ENCODE measurements around the gene CLN6.
"Not testable (repeated sequence)": the region's sequence is repeated elsewhere in the genome, so short reads cannot be mapped to it uniquely, and the experiment has no call there.

CLN6 gene

DNA sequence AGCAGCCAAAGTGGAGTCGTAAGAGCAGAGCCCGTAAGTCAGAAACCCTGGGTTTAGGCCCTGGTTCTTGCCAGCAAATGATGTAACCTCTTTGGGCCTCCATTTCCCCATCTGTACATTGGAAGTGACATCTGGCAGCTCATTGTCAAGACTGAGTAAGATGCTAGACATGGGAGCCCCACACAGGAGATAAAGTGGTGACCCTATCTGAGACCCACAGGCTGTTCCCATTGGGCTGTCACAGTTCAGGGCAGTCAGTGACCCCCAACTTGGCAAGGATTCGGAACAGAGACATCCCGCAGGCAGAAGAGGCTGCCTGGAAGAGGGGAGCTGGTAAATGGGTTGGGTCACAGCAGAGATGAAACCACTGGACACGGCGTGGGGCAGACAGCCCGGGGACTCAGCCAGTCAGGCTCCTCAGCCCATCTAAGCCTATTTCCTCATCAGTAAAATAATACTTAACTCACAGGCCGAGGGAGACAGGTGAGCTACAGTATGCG, 1.8 kb downstream of the CLN6 start:
- H3K9ac ChIP-seq (ENCODE audit: low read length) = no peak overlapping the region
- H3K36me3 ChIP-seq (ENCODE audit: control insufficient read depth, insufficient read depth, low read length) = no peaks in the 10 kb centered on the region
- peak overlapping the region; percentile 74 for H3K4me3 ChIP-seq (ENCODE audit: low read length)
- H3K27me3 ChIP-seq (ENCODE audit: control insufficient read depth, insufficient read depth, low read length) = no peaks in the 10 kb centered on the region
- no peak overlapping the region for H3K27ac ChIP-seq (ENCODE audit: low read depth, low read length)
- peaks cover 13% of the 10 kb centered on the region for H3K4me1 ChIP-seq (ENCODE audit: control insufficient read depth, insufficient read depth, low read length)

DNA sequence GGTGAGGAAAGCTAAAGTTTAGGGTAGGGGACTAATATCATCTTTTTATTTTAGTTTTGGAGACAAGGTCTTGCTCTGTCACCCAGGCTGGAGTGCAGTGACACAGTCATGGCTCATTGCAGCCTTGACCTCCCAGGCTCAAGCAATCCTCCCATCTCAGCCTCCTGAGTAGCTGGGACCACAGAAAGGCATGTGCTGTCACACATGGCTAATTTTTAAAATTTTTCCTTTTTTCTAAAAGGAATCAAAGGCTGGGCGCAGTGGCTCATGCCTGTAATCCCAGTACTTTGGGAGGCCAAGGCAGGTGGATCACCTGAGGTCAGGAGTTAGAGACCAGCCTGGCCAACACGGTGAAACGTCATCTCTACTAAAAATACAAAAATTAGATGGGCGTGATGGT, 4.1 kb downstream of the CLN6 start:
- not testable (repeated sequence) for H3K27ac ChIP-seq (ENCODE audit: low read depth, low read length); H3K36me3 ChIP-seq (ENCODE audit: control insufficient read depth, insufficient read depth, low read length); H3K4me3 ChIP-seq (ENCODE audit: low read length); H3K9ac ChIP-seq (ENCODE audit: low read length); H3K27me3 ChIP-seq (ENCODE audit: control insufficient read depth, insufficient read depth, low read length)
- peaks cover 13% of the 10 kb centered on the region for H3K4me1 ChIP-seq (ENCODE audit: control insufficient read depth, insufficient read depth, low read length)

DNA sequence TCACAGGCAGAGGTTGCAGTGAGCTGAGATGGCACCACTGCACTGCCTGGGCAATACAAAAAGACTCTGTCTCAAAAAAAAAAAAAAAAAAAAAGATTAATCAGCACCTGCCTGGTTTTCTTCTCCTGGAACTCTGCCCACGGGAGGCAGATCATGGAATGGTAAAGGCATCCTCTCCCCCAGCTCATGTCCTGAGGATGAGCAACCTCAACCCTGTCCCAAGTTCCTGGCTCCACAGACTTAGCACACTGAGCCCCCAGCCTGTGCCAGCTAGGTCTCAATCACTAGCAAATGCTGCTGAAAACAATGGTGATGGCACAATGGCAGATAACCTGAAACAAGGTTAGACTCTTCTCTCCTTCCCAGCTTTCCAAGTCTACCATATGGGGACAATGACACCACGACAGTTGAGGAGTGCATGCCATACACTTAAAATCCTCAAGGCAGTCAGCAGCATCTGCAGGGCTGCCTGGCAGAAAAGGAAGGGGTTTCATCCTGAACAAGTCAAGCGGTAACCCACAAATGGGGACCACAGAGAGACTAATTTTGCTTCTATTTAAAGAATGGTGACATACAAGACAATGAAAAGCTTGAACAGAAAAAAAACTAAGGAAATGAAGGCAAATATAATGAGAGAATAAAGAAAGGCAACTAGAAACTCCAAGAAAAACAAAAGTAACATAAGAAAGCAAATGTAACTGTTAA, 4.8 kb downstream of the CLN6 start:
- Histone ChIP-seq H3K4me1 (ENCODE audit: control insufficient read depth, insufficient read depth, low read length) (peaks cover 8% of the 10 kb centered on the region), H3K27ac (ENCODE audit: low read depth, low read length) (no peak overlapping the region), H3K36me3 (ENCODE audit: control insufficient read depth, insufficient read depth, low read length) (no peaks in the 10 kb centered on the region), H3K4me3 (ENCODE audit: low read length) (no peak overlapping the region), H3K27me3 (ENCODE audit: control insufficient read depth, insufficient read depth, low read length) (no peaks in the 10 kb centered on the region), H3K9ac (ENCODE audit: low read length) (no peak overlapping the region)

DNA sequence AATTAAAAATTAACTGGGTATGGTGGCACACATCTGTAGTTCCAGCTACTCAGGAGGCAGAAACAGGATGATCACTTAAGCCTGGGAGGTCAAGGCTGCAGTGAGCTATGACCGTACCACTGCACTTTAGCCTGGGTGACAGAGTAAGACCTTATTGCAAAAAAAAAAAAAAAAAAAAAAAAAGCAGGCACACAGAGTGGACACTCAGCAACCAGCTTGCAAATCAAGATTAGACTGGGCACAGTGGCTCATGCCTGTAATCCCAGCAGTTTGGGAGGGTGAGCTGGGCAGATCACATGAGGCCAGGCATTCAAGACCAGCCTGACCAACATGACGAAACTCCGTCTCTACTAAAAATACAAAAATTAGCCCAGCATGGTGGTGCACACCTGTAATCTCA, 5.4 kb downstream of the CLN6 start:
- Histone ChIP-seq H3K27me3 (ENCODE audit: control insufficient read depth, insufficient read depth, low read length) (no peaks in the 10 kb centered on the region), H3K4me3 (ENCODE audit: low read length) (no peak overlapping the region)

DNA sequence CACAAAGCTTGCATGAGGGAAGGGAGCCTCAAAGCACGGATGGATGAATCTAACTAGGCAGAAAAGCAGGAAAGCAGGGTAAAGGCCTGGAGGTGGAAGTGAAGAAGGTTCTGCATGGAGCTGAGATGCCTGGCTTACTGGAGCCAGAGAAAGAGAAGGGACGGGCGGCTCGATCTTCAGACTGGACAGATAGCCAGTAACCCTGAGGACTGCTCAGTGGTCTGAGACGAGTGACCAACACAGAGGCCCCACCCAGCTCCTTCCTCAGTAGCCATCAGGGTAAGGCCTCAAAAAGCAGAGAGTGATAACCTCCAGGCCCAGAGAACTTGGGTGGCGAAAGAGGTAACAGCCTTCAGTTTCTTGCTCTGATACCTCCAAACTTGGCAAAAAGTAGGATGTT, 6.4 kb downstream of the CLN6 start:
- peaks cover 3% of the 10 kb centered on the region for H3K4me1 ChIP-seq (ENCODE audit: control insufficient read depth, insufficient read depth, low read length)
- H3K9ac ChIP-seq (ENCODE audit: low read length) = no peak overlapping the region
- H3K27ac ChIP-seq (ENCODE audit: low read depth, low read length) = no peak overlapping the region
- no peak overlapping the region for H3K4me3 ChIP-seq (ENCODE audit: low read length)
- no peaks in the 10 kb centered on the region for H3K36me3 ChIP-seq (ENCODE audit: control insufficient read depth, insufficient read depth, low read length)
- H3K27me3 ChIP-seq (ENCODE audit: control insufficient read depth, insufficient read depth, low read length) = no peaks in the 10 kb centered on the region

More for the DNA sequence above, 5.4 kb downstream of the CLN6 start:
- H3K36me3 ChIP-seq (ENCODE audit: control insufficient read depth, insufficient read depth, low read length) = no peaks in the 10 kb centered on the region
- peaks cover 8% of the 10 kb centered on the region for H3K4me1 ChIP-seq (ENCODE audit: control insufficient read depth, insufficient read depth, low read length)
- H3K27ac ChIP-seq (ENCODE audit: low read depth, low read length) = no peak overlapping the region
- H3K9ac ChIP-seq (ENCODE audit: low read length) = no peak overlapping the region

DNA sequence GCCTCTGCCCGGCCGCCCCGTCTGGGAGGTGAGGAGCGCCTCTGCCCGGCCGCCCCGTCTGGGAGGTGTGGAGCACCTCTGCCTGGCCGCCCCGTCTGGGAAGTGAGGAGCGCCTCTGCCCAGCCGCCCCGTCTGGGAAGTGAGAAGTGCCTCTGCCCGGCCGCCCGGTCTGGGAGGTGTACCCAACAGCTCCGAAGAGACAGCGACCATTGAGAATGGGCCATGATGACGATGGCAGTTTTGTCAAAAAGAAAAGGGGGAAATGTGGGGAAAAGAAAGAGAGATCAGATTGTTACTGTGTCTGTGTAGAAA, 7.1 kb downstream of the CLN6 start:
- not testable (repeated sequence) for H3K4me3 ChIP-seq (ENCODE audit: low read length); H3K4me1 ChIP-seq (ENCODE audit: control insufficient read depth, insufficient read depth, low read length); H3K27me3 ChIP-seq (ENCODE audit: control insufficient read depth, insufficient read depth, low read length); H3K36me3 ChIP-seq (ENCODE audit: control insufficient read depth, insufficient read depth, low read length); H3K27ac ChIP-seq (ENCODE audit: low read depth, low read length); H3K9ac ChIP-seq (ENCODE audit: low read length)

DNA sequence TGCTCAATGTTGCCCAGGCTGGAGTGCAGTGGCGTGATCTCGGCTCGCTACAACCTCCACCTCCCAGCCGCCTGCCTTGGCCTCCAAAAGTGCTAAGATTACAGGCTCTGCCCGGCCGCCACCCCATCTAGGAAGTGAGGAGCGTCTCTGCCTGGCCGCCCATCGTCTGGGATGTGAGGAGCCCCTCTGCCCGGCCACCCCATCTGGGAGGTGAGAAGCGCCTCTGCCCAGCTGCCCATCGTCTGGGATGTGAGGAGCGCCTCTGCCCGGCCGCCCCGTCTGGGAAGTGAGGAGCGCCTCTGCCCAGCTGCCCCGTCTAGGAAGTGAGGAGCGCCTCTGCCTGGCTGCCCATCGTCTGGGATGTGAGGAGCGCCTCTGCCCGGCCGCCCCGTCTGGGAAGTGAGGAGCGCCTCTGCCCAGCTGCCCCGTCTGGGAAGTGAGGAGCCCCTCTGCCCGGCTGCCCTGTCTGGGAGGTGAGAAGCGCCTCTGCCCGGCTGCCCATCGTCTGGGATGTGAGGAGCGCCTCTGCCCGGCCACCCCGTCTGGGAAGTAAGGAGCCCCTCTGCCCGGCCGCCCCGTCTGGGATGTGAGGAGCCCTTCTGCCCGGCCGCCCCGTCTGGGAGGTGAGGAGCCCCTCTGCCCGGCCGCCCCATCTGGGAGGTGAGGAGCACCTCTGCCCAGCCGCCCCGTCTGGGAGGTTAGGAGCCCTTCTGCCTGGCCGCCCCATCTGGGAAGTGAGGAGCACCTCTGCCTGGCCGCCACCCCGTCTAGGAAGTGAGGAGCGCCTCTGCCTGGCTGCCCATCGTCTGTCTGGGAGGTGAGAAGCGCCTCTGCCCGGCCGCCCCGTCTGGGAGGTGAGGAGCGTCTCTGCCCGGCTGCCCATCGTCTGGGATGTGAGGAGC, 7.7 kb downstream of the CLN6 start:
- not testable (repeated sequence) for H3K9ac ChIP-seq (ENCODE audit: low read length); H3K27me3 ChIP-seq (ENCODE audit: control insufficient read depth, insufficient read depth, low read length); H3K36me3 ChIP-seq (ENCODE audit: control insufficient read depth, insufficient read depth, low read length); H3K4me1 ChIP-seq (ENCODE audit: control insufficient read depth, insufficient read depth, low read length); H3K4me3 ChIP-seq (ENCODE audit: low read length); H3K27ac ChIP-seq (ENCODE audit: low read depth, low read length)

DNA sequence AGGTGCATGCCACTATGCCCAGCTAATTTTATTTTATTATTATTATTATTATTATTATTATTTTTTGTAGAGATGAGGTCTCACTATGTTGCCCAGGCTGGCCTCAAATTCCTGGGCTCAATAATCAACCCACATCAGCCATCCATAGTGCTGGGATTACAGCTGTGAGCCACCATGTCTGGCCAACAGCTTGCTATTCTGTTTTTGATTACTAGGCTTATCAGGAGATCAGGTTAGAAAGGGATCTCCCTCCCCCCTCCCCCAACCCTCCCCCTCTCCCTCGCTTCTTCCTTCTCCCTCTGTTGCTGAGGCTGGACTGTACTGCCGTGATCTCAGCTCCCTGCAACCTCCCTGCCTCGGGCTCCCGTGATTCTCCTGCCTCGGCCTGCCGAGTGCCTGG, 8.6 kb downstream of the CLN6 start:
- Histone ChIP-seq H3K36me3 (ENCODE audit: control insufficient read depth, insufficient read depth, low read length) (no peaks in the 10 kb centered on the region), H3K27me3 (ENCODE audit: control insufficient read depth, insufficient read depth, low read length) (no peaks in the 10 kb centered on the region), H3K4me1 (ENCODE audit: control insufficient read depth, insufficient read depth, low read length) (no peaks in the 10 kb centered on the region), H3K9ac (ENCODE audit: low read length) (no peak overlapping the region), H3K27ac (ENCODE audit: low read depth, low read length) (no peak overlapping the region), H3K4me3 (ENCODE audit: low read length) (no peak overlapping the region)

DNA sequence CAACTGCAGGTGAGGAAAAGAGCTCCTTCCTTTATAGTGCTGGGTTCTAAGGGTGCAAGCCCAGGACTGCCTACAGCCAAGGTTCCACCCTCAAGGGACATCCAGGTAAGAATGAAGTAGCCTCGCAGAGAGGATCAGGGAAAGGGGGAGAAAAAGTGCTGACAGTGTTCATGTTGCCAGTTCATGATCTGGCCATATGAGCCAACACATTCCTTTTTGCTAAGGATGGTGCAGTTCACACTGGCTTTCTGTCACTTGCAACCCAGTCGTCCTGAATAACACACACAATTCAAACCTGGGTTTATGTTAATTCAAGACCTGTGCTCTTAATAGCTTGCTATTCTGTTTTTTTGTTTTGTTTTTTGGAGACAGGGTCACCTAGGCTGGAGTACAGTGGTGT, 9.0 kb downstream of the CLN6 start:
- Histone ChIP-seq H3K27ac (ENCODE audit: low read depth, low read length) (no peak overlapping the region), H3K4me1 (ENCODE audit: control insufficient read depth, insufficient read depth, low read length) (no peaks in the 10 kb centered on the region), H3K27me3 (ENCODE audit: control insufficient read depth, insufficient read depth, low read length) (no peaks in the 10 kb centered on the region), H3K36me3 (ENCODE audit: control insufficient read depth, insufficient read depth, low read length) (no peaks in the 10 kb centered on the region), H3K4me3 (ENCODE audit: low read length) (no peak overlapping the region), H3K9ac (ENCODE audit: low read length) (no peak overlapping the region)

DNA sequence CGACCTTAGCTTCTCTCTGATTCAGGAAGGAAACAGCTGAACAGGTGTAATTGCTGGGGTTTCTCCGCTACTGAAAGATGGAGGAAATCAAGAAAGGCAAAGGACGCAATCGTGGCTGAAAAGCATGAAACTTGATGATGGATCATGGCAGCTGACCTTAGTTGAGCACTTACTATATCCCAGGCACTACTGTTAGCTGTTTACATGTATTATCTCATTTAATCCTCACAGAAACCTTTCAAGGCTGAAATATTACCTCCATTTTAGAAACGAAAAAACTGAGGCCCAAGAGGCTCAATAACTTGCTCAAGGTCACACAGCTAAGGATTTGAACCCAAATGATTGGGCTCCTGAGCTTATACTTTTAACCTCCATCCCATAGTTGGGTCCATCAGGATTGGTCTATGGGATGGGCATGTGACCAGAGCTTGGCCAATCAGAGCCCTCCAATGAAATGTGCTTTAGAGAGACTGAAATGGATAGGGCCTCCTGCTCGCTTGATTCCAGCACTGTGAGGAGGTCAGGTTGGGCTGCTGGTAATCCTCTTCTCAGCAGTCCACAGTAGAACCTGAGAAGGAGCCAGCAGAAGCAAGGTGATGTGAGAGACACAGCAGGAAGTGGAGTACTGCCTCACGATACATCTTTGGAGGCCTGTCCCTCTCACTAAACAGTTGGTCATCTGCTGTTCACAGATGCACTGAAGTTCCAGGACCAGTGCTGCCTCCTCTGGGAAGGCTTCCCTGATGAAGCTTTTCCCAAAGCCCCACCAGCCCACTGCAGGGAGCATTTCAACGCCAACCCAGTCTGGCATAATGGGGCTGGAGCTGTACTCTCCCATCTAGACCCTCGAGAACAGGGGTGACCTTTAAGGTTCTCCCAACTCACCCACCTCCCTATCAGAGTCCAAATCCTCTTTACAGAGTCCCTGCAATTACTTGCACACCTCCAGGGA, 10.4 kb downstream of the CLN6 start:
- Histone ChIP-seq H3K4me1 (ENCODE audit: control insufficient read depth, insufficient read depth, low read length) (no peaks in the 10 kb centered on the region), H3K4me3 (ENCODE audit: low read length) (no peak overlapping the region), H3K36me3 (ENCODE audit: control insufficient read depth, insufficient read depth, low read length) (no peaks in the 10 kb centered on the region), H3K27ac (ENCODE audit: low read depth, low read length) (no peak overlapping the region), H3K27me3 (ENCODE audit: control insufficient read depth, insufficient read depth, low read length) (no peaks in the 10 kb centered on the region), H3K9ac (ENCODE audit: low read length) (no peak overlapping the region)

DNA sequence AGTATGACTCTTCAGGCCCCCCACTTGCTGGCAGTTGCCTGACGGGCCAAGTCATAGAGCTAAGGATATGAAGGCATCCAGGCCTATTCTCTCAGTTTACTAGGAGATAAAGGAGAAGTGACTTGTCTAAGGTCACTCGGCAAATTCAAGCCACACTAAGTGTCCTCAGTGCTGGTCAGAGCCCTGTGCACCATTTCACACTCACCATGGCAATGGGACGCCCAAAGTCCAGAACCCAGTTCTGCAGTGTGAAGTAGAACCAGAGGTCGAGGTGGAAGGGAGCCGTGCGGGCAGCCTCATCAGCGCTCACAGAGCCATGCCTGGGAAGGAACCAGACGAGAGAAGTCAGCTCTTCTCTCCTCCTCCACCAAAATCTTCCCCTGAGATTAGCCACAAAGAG, 11.2 kb downstream of the CLN6 start:
- Histone ChIP-seq H3K36me3 (ENCODE audit: control insufficient read depth, insufficient read depth, low read length) (no peaks in the 10 kb centered on the region), H3K27me3 (ENCODE audit: control insufficient read depth, insufficient read depth, low read length) (no peaks in the 10 kb centered on the region), H3K4me1 (ENCODE audit: control insufficient read depth, insufficient read depth, low read length) (no peaks in the 10 kb centered on the region), H3K4me3 (ENCODE audit: low read length) (no peak overlapping the region), H3K27ac (ENCODE audit: low read depth, low read length) (no peak overlapping the region), H3K9ac (ENCODE audit: low read length) (no peak overlapping the region)

DNA sequence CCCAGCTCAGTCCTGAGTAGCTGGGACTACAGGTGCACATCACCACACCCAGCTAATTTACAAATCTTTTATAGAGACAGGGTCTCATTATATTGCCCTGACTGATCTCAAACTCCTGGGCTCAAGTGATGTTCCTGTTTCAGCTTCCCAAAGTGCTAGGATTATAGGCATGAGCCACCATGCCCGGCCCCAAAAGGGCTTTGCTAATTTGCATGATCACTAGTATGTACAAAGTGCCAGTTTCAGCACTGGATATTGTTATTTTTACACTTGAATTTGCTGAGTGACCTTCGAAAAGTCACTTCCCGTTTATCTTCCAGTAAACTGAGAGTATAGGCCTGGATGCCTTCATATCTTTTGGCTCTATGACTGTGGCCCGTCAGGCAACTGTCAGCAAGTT, 12.2 kb downstream of the CLN6 start:
- Histone ChIP-seq H3K4me3 (ENCODE audit: low read length) (no peak overlapping the region), H3K36me3 (ENCODE audit: control insufficient read depth, insufficient read depth, low read length) (no peaks in the 10 kb centered on the region), H3K27me3 (ENCODE audit: control insufficient read depth, insufficient read depth, low read length) (no peaks in the 10 kb centered on the region), H3K27ac (ENCODE audit: low read depth, low read length) (no peak overlapping the region), H3K4me1 (ENCODE audit: control insufficient read depth, insufficient read depth, low read length) (no peaks in the 10 kb centered on the region), H3K9ac (ENCODE audit: low read length) (no peak overlapping the region)

Measured in rectal smooth muscle tissue (tissue), 1 donor.